Endothelial cell of umbilical vein (primary cell): ENCODE measurements around the gene DIS3L2. TPM values are rescaled to one million over a fixed set of nuclear protein-coding genes. Genes with fewer than 3 reads are reported as not detected.

Experiments used
- BruUV-seq: library from RNA; stranded (reverse); fragments of 400-500 nt; replicated peaks from 2 replicates; lab custom pipeline; 2021; lab: Mats Ljungman, UMichigan
- CTCF ChIA-PET: fragments of 300-600, 350-600 bp; sonication (Branson Sonifier 250); formaldehyde crosslinking; loops from one replicate; lab custom pipeline; 2021; ENCODE audit warnings: antibody characterized with exemption, inconsistent platforms; lab: Charles Lee
- POLR2A ChIA-PET: fragments of 300-600, 350-600 bp; sonication (Branson Sonifier 250); formaldehyde crosslinking; loops from one replicate; lab custom pipeline; 2021; ENCODE audit warnings: antibody characterized with exemption, inconsistent platforms; lab: Charles Lee
- DNase-seq: peaks from one replicate; pipeline ENCODE4 v3.0.0-alpha.2; 2011; ENCODE audit warnings: low read depth, low spot score
- FAIRE-seq: peaks from 2 replicates; lab custom pipeline; 2011; peaks lifted over from hg19 to GRCh38; lab: Jason Lieb, UNC
- H2AFZ ChIP-seq: 2 replicates; pipeline ENCODE4 v1.6.0; 2012; ENCODE audit warnings: low read depth, low read length, control low read depth, inconsistent platforms
- H3K27ac ChIP-seq: 2 replicates; pipeline ENCODE4 v1.5.1; 2011; ENCODE audit warnings: low read depth, mild to moderate bottlenecking, control low read depth, low read length, moderate library complexity; ENCODE audit not compliant: insufficient read depth
- H3K27me3 ChIP-seq, 2 experiments: 2 replicates each; pipeline versions ENCODE4 v1.6.0 to v1.6.1; 2011; ENCODE audit warnings: low read length in 2 of 2, mixed read lengths in 1 of 2; ENCODE audit not compliant: control insufficient read depth in 2 of 2, insufficient read depth in 2 of 2
- H3K36me3 ChIP-seq, 2 experiments: 2 replicates in 1 of 2; 3 replicates in 1 of 2; pipeline ENCODE4 v1.5.1; 2011; ENCODE audit warnings: low read length in 2 of 2, mild to moderate bottlenecking in 1 of 2, moderate library complexity in 1 of 2; ENCODE audit not compliant: control insufficient read depth in 2 of 2, insufficient read depth in 2 of 2; ENCODE audit errors: extremely low read depth in 1 of 2
- H3K4me1 ChIP-seq: 3 replicates; pipeline ENCODE4 v1.5.1; 2011; ENCODE audit warnings: mild to moderate bottlenecking, low read length; ENCODE audit not compliant: control insufficient read depth, insufficient read depth; ENCODE audit errors: extremely low read depth
- H3K4me2 ChIP-seq: 2 replicates; pipeline ENCODE4 v1.6.1; 2011; ENCODE audit warnings: low read length, control low read depth, mixed read lengths; ENCODE audit not compliant: insufficient read depth
- H3K4me3 ChIP-seq, 3 experiments: fragments of 200-600 bp in 1 of 3; sonication (generic), shearing (Covaris generic) in 1 of 3; replicated peaks in 1 of 3; 2 replicates each; pipeline ENCODE4 v1.5.1; 2011 to 2016; ENCODE audit warnings: control low read depth in 3 of 3, low read length in 3 of 3, mild to moderate bottlenecking in 2 of 3, inconsistent platforms in 1 of 3, low read depth in 1 of 3, moderate library complexity in 1 of 3; ENCODE audit not compliant: insufficient read depth in 1 of 3
- H3K79me2 ChIP-seq: 2 replicates; pipeline ENCODE4 v1.6.0; 2012; ENCODE audit warnings: low read length, inconsistent platforms; ENCODE audit not compliant: control insufficient read depth, insufficient read depth
- H3K9ac ChIP-seq: replicated peaks from 2 replicates; pipeline ENCODE3; 2011; ENCODE audit warnings: low read length, control low read depth; ENCODE audit not compliant: insufficient read depth; ENCODE audit errors: extremely low read depth
- H3K9me1 ChIP-seq: replicated peaks from 3 replicates; pipeline ENCODE4 v1.6.0; 2011; ENCODE audit warnings: mild to moderate bottlenecking, low read length; ENCODE audit not compliant: control insufficient read depth, insufficient read depth; ENCODE audit errors: extremely low read depth
- H3K9me3 ChIP-seq: replicated peaks from 2 replicates; pipeline ENCODE4 v1.5.1; 2012; ENCODE audit warnings: low read length, inconsistent platforms; ENCODE audit not compliant: control insufficient read depth, insufficient read depth
- H4K20me1 ChIP-seq: replicated peaks from 2 replicates; pipeline ENCODE3; 2011; ENCODE audit warnings: mild to moderate bottlenecking, low read length; ENCODE audit not compliant: control insufficient read depth, insufficient read depth; ENCODE audit errors: extremely low read depth
- EZH2 ChIP-seq: IDR thresholded peaks from 2 replicates; pipeline ENCODE4 v1.6.1; 2012; ENCODE audit warnings: borderline replicate concordance, low read depth, mild to moderate bottlenecking, moderate library complexity, low read length, inconsistent platforms; ENCODE audit not compliant: severe bottlenecking
- FOS ChIP-seq: IDR thresholded peaks from 2 replicates; pipeline ENCODE4 v1.6.1; 2011; ENCODE audit warnings: mild to moderate bottlenecking, low read length, moderate library complexity, borderline replicate concordance; ENCODE audit not compliant: insufficient read depth
- JUN ChIP-seq: IDR thresholded peaks from 2 replicates; pipeline ENCODE4 v1.6.1; 2011; ENCODE audit warnings: borderline replicate concordance, low read depth; ENCODE audit not compliant: insufficient read length, insufficient read depth
- MYC ChIP-seq: IDR thresholded peaks from one replicate; pipeline ENCODE4 v1.6.1; 2011; ENCODE audit warnings: mild to moderate bottlenecking, low read depth, low read length
- POLR2A ChIP-seq: IDR thresholded peaks from 2 replicates; pipeline ENCODE4 v1.6.1; 2012; ENCODE audit warnings: low read depth, mild to moderate bottlenecking, control low read depth, low read length
- POLR2AphosphoS5 ChIP-seq: IDR thresholded peaks from 2 replicates; pipeline ENCODE4 v1.6.1; 2012; ENCODE audit warnings: low read depth, mild to moderate bottlenecking, control low read depth, low read length, moderate library complexity; ENCODE audit not compliant: insufficient read depth
- dilution Hi-C: fragments of 300-500 bp; cut with MboI; formaldehyde crosslinking; loops from one replicate; pipeline ENCODE4 v1.15.0; 2019; ENCODE audit warnings: low sequenced_read_pairs; ENCODE audit not compliant: extremely low pct_ligation_motif_present
- intact Hi-C: fragments of 100-400 bp; cut with micrococcal nuclease; formaldehyde crosslinking; loops from one replicate; pipeline ENCODE4 v1.10.0; 2022
- polyA plus RNA-seq, 4 experiments: library from polyadenylated mRNA; depleted of rRNA in 3 of 4; stranded (reverse) in 3 of 4; unstranded in 1 of 4; fragments of >200 nt; gene quantifications; 2 replicates each; pipeline versions ENCODE4 v1.2.1 to v1.2.3, GENCODE V29; 2011 to 2012; ENCODE audit warnings: missing spikeins in 1 of 4
- total RNA-seq: library from RNA; stranded (reverse); gene quantifications from 2 replicates; pipeline ENCODE4 v1.2.3, GENCODE V29; 2021
- TF ChIP-seq, protein P1 (sequence below): IDR thresholded peaks from 2 replicates; pipeline ENCODE4 v1.6.1; 2011; ENCODE audit not compliant: insufficient read depth, insufficient read length
- TF ChIP-seq, protein P2 (sequence below), 2 donors: IDR thresholded peaks; 1 replicate in 1 of 2; 2 replicates in 1 of 2; pipeline ENCODE4 v1.5.1; 2011; ENCODE audit warnings: low read length in 2 of 2, mild to moderate bottlenecking in 2 of 2, moderate library complexity in 2 of 2, control low read depth in 1 of 2, inconsistent platforms in 1 of 2, low read depth in 1 of 2; ENCODE audit not compliant: insufficient read depth in 1 of 2; ENCODE audit errors: extremely low read depth in 1 of 2

Gene DIS3L2
- total and polyA plus RNA-seq, 2 donors (not counting 3 experiments of a cell fraction or from before 2014, with no cell fraction given): 14.6 to 31.2 TPM

DNA sequence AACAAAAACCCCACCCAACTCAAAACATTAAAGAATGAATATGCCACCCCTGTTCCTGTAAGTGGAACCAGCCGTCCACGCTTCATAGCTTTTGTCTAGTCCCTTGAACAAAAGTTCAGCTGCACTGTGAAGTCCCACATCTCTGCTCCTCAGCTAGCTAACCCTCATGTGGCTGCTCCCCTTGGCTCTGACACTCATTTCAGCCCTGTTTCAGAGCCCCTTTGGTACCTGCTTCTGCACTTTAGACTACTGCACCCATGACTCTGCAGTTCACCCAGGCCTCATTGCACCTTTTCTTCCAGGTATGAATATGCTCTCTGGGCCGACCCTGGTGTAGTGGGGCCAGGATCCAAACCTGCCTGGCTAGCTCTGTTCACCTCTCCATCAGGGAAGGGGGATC is 155.3 kb downstream of the DIS3L2 start:
- dilution Hi-C loops: no loop called here
- Histone ChIP-seq H3K9me1 (peaks cover 4% of the 10 kb centered on the region), H3K9ac (no peak overlapping the region), H2AFZ (no peak overlapping the region), H3K4me2 (no peak overlapping the region), H3K79me2 (no peaks in the 10 kb centered on the region), H3K4me3 (no peak overlapping the region), H3K4me1 (peaks cover 8% of the 10 kb centered on the region), H3K27ac (no peak overlapping the region), H3K36me3 (no peaks in the 10 kb centered on the region), H3K9me3 (no peaks in the 10 kb centered on the region), H4K20me1 (no peaks in the 10 kb centered on the region), H3K27me3 (no peaks in the 10 kb centered on the region)
- ChIA-PET CTCF (interaction anchor here (1.1 to 2.7 kb wide), 4 partner anchors 9 to 209 kb away, joined by 3 to 7 read pairs (median 4); no protein-coding TSS in a partner anchor), POLR2A (no interaction called here)
- intact Hi-C loops: no loop called here
- DNase-seq (no peak), FAIRE-seq (no peak)
- BruUV-seq: no TSS peak
- TF ChIP-seq JUN (no peak), EZH2 (no peak)
- TF ChIP-seq, protein P1, sequence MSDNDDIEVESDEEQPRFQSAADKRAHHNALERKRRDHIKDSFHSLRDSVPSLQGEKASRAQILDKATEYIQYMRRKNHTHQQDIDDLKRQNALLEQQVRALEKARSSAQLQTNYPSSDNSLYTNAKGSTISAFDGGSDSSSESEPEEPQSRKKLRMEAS: no peak

DNA sequence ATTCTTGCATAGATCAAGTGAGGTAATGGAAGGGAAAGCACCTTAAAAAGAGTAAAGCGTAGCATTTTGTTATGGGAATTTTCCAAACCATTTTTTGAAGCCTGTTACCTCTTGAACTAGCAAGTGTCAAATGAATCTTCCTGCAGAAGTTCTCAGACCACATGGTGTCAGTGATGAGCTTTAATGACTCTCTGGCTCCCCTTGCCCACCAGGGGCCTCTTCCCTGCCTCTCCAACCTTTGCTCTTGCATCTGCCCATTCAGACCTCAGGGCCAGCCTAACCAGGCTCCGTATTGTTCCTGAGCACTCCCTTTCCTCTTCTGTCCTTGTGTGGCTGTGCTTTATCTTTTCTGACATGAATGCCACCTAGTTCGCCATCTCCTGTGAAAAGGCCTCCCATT is 155.9 kb downstream of the DIS3L2 start:
- H3K4me2 ChIP-seq: no peak overlapping the region
- TF ChIP-seq, protein P2, sequence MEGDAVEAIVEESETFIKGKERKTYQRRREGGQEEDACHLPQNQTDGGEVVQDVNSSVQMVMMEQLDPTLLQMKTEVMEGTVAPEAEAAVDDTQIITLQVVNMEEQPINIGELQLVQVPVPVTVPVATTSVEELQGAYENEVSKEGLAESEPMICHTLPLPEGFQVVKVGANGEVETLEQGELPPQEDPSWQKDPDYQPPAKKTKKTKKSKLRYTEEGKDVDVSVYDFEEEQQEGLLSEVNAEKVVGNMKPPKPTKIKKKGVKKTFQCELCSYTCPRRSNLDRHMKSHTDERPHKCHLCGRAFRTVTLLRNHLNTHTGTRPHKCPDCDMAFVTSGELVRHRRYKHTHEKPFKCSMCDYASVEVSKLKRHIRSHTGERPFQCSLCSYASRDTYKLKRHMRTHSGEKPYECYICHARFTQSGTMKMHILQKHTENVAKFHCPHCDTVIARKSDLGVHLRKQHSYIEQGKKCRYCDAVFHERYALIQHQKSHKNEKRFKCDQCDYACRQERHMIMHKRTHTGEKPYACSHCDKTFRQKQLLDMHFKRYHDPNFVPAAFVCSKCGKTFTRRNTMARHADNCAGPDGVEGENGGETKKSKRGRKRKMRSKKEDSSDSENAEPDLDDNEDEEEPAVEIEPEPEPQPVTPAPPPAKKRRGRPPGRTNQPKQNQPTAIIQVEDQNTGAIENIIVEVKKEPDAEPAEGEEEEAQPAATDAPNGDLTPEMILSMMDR (IDR thresholded peaks at IDR 0.05; ENCODE audit: extremely low read depth in 1 of 2, insufficient read depth in 1 of 2, low read depth in 1 of 2, low read length in 2 of 2): no peak
- TF ChIP-seq JUN (no peak), MYC (no peak), POLR2AphosphoS5 (no peak), POLR2A (no peak), EZH2 (no peak), FOS (no peak)
- TF ChIP-seq, protein P1: no peak
- ChIA-PET CTCF (interaction anchor here (1.1 to 2.7 kb wide), 4 partner anchors 8 to 209 kb away, joined by 3 to 7 read pairs (median 4); no protein-coding TSS in a partner anchor), POLR2A (no interaction called here)
- intact Hi-C loops (no loop called here), dilution Hi-C loops (no loop called here)
- H2AFZ ChIP-seq: no peak overlapping the region
- peaks cover 8% of the 10 kb centered on the region for H3K4me1 ChIP-seq
- H3K36me3 ChIP-seq: no peaks in the 10 kb centered on the region
- no peak overlapping the region for H3K9ac ChIP-seq
- no peaks in the 10 kb centered on the region for H3K79me2 ChIP-seq
- no peak overlapping the region for H3K4me3 ChIP-seq
- peaks cover 4% of the 10 kb centered on the region for H3K9me1 ChIP-seq
- H4K20me1 ChIP-seq: no peaks in the 10 kb centered on the region
- no peak overlapping the region for H3K27ac ChIP-seq
- no peak for FAIRE-seq
- no peaks in the 10 kb centered on the region for H3K27me3 ChIP-seq
- no peak for DNase-seq
- no TSS peak for BruUV-seq
- no peaks in the 10 kb centered on the region for H3K9me3 ChIP-seq
